PC-9 (cell line): ENCODE measurements around the gene SCN7A.

Experiments used
- EZH2 ChIP-seq: fragments of 200-600 bp; sonication (generic); IDR thresholded peaks from 2 replicates; pipeline ENCODE4 v1.8.0; 2017; ENCODE audit warnings: antibody characterized with exemption, low read depth
- TF ChIP-seq, protein P1 (sequence below): fragments of 200-600 bp; sonication (generic); conservative IDR thresholded peaks from 2 replicates; pipeline ENCODE4 v1.6.1; 2017; ENCODE audit warnings: mixed run types, antibody characterized with exemption, mild to moderate bottlenecking, moderate library complexity

DNA sequence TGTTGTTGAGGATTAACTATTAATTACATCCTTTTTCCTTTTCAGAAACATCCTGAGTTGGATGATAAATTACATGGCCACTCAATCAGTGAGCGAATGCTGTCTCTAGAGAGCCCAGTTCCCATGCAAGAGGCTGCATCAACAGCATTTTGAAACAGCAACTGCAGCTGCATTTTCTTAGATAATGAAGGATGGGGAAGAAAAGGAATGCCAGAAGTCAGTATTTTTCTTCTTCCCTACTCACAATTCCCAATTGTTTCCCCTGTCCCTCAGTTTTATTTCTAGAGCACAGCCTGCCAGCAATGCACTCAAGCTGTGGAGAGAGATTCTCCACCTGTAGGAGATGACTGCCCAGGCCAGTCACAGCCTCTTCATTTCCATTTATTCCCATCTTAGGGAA lies 6.9 kb downstream of the SCN7A start:
- no peak for TF ChIP-seq EZH2
- TF ChIP-seq, protein P1, sequence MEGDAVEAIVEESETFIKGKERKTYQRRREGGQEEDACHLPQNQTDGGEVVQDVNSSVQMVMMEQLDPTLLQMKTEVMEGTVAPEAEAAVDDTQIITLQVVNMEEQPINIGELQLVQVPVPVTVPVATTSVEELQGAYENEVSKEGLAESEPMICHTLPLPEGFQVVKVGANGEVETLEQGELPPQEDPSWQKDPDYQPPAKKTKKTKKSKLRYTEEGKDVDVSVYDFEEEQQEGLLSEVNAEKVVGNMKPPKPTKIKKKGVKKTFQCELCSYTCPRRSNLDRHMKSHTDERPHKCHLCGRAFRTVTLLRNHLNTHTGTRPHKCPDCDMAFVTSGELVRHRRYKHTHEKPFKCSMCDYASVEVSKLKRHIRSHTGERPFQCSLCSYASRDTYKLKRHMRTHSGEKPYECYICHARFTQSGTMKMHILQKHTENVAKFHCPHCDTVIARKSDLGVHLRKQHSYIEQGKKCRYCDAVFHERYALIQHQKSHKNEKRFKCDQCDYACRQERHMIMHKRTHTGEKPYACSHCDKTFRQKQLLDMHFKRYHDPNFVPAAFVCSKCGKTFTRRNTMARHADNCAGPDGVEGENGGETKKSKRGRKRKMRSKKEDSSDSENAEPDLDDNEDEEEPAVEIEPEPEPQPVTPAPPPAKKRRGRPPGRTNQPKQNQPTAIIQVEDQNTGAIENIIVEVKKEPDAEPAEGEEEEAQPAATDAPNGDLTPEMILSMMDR: no peak
